Urinary bladder (tissue), 4 donors: ENCODE measurements around the gene IGFBP2. TPM values are rescaled to one million over a fixed set of nuclear protein-coding genes. Genes with fewer than 3 reads are reported as not detected.
A peak's percentile ranks its signal among the peaks of the same experiment; 100 is the strongest.

ENCODE experiments used
- DNase-seq: peaks from one replicate; pipeline ENCODE4 v3.0.0-alpha.2; 2015; ENCODE audit errors: extremely low spot score
- H3K27ac ChIP-seq: one replicate; pipeline ENCODE4 v1.5.1; 2013; ENCODE audit warnings: low read depth, mild to moderate bottlenecking, moderate library complexity
- H3K36me3 ChIP-seq: one replicate; pipeline ENCODE4 v1.6.1; 2013; ENCODE audit warnings: mild to moderate bottlenecking, moderate library complexity; ENCODE audit not compliant: insufficient read depth
- H3K4me1 ChIP-seq: one replicate; pipeline ENCODE4 v1.6.1; 2013; ENCODE audit warnings: mild to moderate bottlenecking, moderate library complexity; ENCODE audit not compliant: insufficient read depth
- H3K4me3 ChIP-seq: one replicate; pipeline ENCODE4 v1.5.1; 2013; ENCODE audit warnings: low read depth, low read length
- WGBS: extraction: QIAGEN DNeasy Blood & Tissue Kit; methylation state at CpG from one replicate; pipeline ENCODE4 v1.1.7; 2013; 5-methylcytosine and 5-hydroxymethylcytosine counted together
- polyA plus RNA-seq: library from polyadenylated mRNA; stranded (reverse); fragments of 200-250 nt; gene quantifications from one replicate; pipeline ENCODE4 v1.2.3, GENCODE V29; 2013
- total RNA-seq: library from RNA; depleted of rRNA; stranded (reverse); fragments of >200 nt; gene quantifications from one replicate; pipeline ENCODE4 v1.2.3, GENCODE V29; 2014
- donor health status: healthy with polysubstance abuse.
- donor health status: healthy.

The IGFBP2 gene
- total and polyA plus RNA-seq, 2 donors, result 136 to 162 TPM

- Histone ChIP-seq H3K4me1 (no peaks in the 10 kb centered on the region), H3K4me3 (no peak overlapping the region), H3K36me3 (peaks cover 4% of the 10 kb centered on the region), H3K27ac (no peak overlapping the region)
- DNase-seq, result no peak
- WGBS, result 53% methylated on average over 2 of the region's 2 CpGs
Observed at GRCh38 chr2:216681683-216682082, 48.5 kb downstream of the IGFBP2 start.

DNA sequence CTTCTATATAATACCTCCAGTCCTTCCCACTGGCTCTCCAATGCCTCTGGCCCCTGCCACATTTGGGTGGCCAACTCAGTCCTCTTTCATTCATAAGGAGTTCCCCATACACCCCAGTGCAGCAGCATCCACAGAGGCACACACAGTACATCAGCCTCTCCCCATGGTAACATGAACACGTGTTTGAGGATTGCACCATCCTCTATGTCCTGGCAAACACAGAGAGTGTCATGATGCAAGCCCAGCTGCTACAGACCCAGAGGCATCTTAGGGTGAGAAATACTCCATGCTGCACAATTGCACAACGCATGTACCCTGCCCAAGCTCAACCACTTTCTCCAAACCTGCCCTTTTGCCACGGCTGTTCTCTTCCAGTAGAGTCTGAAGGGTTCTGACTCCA, 50.6 kb downstream of the IGFBP2 start:
- Histone ChIP-seq H3K4me1 (no peaks in the 10 kb centered on the region), H3K36me3 (peaks cover 4% of the 10 kb centered on the region), H3K4me3 (no peak overlapping the region), H3K27ac (no peak overlapping the region)
- 35% methylated on average over 3 of the region's 3 CpGs for WGBS
- DNase-seq, result no peak

- no peaks in the 10 kb centered on the region for H3K4me1 ChIP-seq
- no peak overlapping the region for H3K27ac ChIP-seq
- H3K36me3 ChIP-seq, result peaks cover 4% of the 10 kb centered on the region
- no peak for DNase-seq
- WGBS, result 89% methylated on average over 5 of the region's 5 CpGs
- no peak overlapping the region for H3K4me3 ChIP-seq
Observed at GRCh38 chr2:216685327-216685875, 52.2 kb downstream of the IGFBP2 start.

- H3K4me1 ChIP-seq, result no peaks in the 10 kb centered on the region
- no peak overlapping the region for H3K4me3 ChIP-seq
Observed at GRCh38 chr2:216687111-216687510, 53.9 kb downstream of the IGFBP2 start.

DNA sequence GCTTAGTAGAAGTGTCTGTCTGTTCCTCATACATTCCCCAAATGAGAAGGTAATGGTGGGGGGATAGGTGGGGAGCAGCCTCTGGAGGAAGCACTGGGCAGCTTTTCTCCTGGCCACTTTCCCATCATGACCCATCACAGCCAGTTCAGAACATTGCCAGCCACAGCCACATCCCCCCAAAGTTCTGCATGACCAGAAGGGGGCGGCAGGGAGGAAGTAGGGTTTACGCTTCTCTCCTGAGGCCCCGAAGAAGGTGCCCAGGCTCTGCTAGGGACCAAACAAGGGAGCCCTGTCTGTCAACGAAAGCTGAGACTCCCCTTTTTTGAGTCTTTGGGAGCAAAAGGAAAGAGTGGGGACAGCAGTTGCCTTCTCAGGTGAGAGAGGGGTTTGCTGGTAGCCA, 54.4 kb downstream of the IGFBP2 start:
- peaks cover 4% of the 10 kb centered on the region for H3K36me3 ChIP-seq
- H3K27ac ChIP-seq, result no peak overlapping the region
- no peaks in the 10 kb centered on the region for H3K4me1 ChIP-seq
- DNase-seq, result no peak
- WGBS, result 68% methylated on average over 4 of the region's 4 CpGs
- H3K4me3 ChIP-seq, result no peak overlapping the region

More at GRCh38 chr2:216687111-216687510, 53.9 kb downstream of the IGFBP2 start:
- no peak for DNase-seq
- Histone ChIP-seq H3K36me3 (peaks cover 4% of the 10 kb centered on the region), H3K27ac (no peak overlapping the region)
- 90% methylated on average over 5 of the region's 5 CpGs for WGBS

DNA sequence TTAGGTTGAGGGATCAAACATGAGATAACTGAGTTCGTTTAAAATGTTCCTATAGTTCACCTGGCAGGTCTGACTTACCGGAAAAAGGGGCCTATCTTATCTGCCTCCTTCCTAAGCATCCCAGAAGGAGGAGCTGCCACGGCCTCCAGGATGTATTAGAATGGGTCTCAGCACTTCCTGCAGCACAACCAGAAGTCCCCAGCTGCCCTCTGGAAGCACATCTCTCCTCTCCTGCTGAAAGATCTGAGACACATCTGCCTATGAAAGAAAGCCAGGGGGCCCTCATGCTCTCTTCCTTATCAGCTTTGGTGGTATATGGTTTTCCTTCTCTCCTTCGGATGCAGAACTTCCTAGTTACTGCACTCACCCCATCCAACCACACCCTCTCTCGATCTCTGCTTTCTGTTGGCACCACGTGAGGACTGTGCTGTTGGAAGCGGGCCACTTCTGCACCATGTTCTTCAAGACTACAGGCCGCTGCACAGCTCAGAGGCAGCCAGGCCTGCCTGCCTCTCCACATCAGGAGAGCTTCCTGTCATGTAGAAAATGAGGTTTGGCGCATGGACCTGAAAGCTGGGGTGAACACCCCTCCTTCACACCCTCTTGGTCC, 55.6 kb downstream of the IGFBP2 start:
- H3K4me3 ChIP-seq, result no peak overlapping the region
- DNase-seq, result no peak
- H3K27ac ChIP-seq, result no peak overlapping the region
- H3K36me3 ChIP-seq, result peaks cover 4% of the 10 kb centered on the region
- H3K4me1 ChIP-seq, result no peaks in the 10 kb centered on the region
- 59% methylated on average over 9 of the region's 9 CpGs for WGBS

DNA sequence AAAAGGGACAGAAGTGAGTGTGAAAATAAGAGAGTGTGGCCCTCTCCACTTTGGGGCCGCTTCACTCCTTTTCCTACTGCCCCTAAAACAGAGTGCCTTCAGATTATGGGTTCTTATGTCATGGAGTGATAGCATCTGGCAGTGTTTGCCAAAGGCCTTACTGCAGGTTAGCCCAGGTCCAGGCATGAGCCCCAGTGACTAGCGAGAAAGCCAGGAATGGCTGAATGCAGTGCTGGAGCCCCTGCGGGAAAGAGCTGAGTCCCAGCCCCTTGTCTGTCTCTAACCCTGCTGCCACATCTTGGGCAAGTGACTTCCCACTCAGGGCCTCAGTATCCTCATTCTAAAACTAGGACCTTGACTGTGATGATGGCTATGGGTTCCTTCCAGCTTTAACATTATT, 56.2 kb downstream of the IGFBP2 start:
- DNase-seq, result no peak
- H3K4me3 ChIP-seq, result no peak overlapping the region

GRCh38 chr2:216690456-216690852, 57.2 kb downstream of the IGFBP2 start:
- 31% methylated on average over 6 of the region's 6 CpGs for WGBS
- no peak for DNase-seq
- H3K4me1 ChIP-seq, result no peaks in the 10 kb centered on the region

More for the DNA sequence above, 56.2 kb downstream of the IGFBP2 start:
- Histone ChIP-seq H3K27ac (no peak overlapping the region), H3K36me3 (peaks cover 4% of the 10 kb centered on the region), H3K4me1 (no peaks in the 10 kb centered on the region)
- WGBS, result 67% methylated on average over 3 of the region's 3 CpGs

DNA sequence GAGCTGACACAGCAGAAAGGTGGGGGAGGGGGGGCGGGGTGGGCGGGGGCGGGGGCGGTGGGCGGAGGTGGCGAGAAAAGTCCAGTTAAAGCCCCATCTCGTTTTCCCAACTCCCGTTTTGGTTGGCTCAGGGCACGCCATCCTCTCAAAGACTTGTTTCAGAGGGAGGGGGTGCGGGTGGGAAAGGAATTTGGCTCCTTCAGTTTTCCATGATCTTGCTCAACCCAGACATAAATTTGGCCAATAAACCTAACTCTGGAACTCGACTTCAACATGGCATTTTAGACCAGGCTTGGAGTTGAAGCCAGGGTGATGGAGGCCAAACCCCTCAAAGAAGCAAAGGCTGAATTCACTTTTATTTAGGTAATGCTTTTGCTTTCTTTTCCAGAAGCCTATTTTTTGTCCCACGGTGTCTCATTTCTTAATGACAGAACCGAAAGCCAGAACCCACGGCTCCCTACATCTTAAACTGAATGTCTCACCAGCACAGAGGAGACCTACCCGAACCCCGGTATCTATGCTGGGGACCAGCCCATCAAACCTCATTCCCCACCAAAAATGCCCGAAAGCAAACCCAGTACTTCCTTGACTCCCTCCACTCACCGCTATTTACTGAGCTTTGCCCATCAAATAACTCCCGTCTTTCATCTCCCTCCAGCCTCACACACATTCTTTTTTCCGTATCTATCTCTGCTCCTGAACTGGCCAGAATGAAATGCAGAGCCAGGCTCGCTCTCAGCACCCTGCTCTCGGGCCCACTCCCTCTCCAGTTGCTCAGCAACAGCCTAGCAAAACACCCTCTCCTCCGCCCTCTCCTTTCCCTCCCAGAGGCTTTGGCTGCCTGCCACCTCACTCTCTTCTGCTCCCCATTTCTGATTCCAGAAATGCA, 57.9 kb downstream of the IGFBP2 start:
- H3K4me1 ChIP-seq, result no peaks in the 10 kb centered on the region

More at GRCh38 chr2:216690456-216690852, 57.2 kb downstream of the IGFBP2 start:
- Histone ChIP-seq H3K36me3 (peaks cover 4% of the 10 kb centered on the region), H3K4me3 (peak overlapping the region; percentile 77), H3K27ac (no peak overlapping the region)

DNA sequence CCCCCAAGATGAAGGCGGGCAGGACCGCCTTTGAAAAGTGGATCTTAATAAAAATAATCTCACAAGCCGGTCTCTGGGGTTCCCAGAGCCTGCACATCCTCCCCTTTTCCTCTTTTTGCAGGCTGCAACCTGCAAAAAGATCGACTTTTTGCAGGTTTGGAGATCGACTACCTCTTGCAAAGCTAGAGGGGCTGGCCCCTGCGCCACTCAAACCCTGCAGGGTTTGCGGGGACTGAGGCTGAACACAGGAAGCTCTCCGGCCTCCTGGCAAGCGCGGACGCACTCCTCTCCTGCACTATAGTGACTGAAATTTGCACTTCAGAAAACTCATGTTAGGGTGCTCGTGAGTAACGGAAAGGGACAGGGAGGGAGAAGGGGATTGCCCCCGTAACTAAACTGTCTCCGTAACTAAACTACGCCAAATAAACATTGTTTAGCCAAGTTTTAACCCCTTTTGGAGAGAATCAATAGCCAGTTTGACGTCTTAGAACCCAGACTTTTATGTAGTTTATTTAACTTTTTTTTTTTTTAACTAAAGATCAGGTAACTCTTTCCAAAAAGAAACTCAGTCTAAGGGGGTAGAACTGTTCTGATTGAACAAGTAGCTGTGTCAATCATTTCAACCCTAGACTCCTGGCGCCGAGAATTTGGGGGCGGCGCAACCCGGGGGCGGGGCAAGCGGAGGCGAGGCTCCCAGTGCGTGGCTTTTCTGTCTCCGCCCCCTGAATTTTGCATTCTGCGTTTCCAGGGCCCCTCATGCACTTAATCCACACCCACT, 59.6 kb downstream of the IGFBP2 start:
- DNase-seq, result peak; percentile 93
- WGBS, result under 1% methylated on average over 28 of the region's 28 CpGs
- no peaks in the 10 kb centered on the region for H3K4me1 ChIP-seq
- peak overlapping the region; percentile 77 for H3K4me3 ChIP-seq
- no peaks in the 10 kb centered on the region for H3K36me3 ChIP-seq
- H3K27ac ChIP-seq, result peak overlapping the region; percentile 33

More for the DNA sequence above, 57.9 kb downstream of the IGFBP2 start:
- WGBS, result 3% methylated on average over 23 of the region's 23 CpGs
- Histone ChIP-seq H3K27ac (peak overlapping the region; percentile 53), H3K4me3 (peak overlapping the region; percentile 77), H3K36me3 (peaks cover 4% of the 10 kb centered on the region)
- peak; percentile 91 for DNase-seq

- no peak for DNase-seq
- WGBS, result 2% methylated on average over 15 of the region's 15 CpGs
Observed at GRCh38 chr2:216693414-216694080, 60.3 kb downstream of the IGFBP2 start.

GRCh38 chr2:216694082-216694825, 61.0 kb downstream of the IGFBP2 start:
- WGBS, result under 1% methylated on average over 59 of the region's 59 CpGs
- peak overlapping the region; percentile 85 for H3K27ac ChIP-seq
- no peak for DNase-seq
- peak overlapping the region; percentile 77 for H3K4me3 ChIP-seq
- H3K36me3 ChIP-seq, result no peaks in the 10 kb centered on the region
- no peaks in the 10 kb centered on the region for H3K4me1 ChIP-seq

More at GRCh38 chr2:216693414-216694080, 60.3 kb downstream of the IGFBP2 start:
- Histone ChIP-seq H3K4me3 (peak overlapping the region; percentile 77), H3K4me1 (no peaks in the 10 kb centered on the region), H3K27ac (peak overlapping the region; percentile 85), H3K36me3 (no peaks in the 10 kb centered on the region)
